HepG2 (cell line): Measurements from ENCODE around the gene IL6ST. TPM values are rescaled to one million over a fixed set of nuclear protein-coding genes. Genes with fewer than 3 reads are reported as not detected.

Source experiments
- CREB1 ChIP-seq, 2 experiments: fragments of 450-650 bp in 1 of 2; IDR thresholded peaks; 2 replicates each; pipeline ENCODE4 v1.6.1; 2016 to 2017; ENCODE audit warnings: control low read depth in 1 of 2, mild to moderate bottlenecking in 1 of 2, missing compliant biosample characterization in 1 of 2, missing genetic modification characterization in 1 of 2
- FOXM1 ChIP-seq: sonication (generic); formaldehyde crosslinking; IDR thresholded peaks from 2 replicates; pipeline ENCODE4 v1.5.0; 2020; ENCODE audit warnings: missing genetic modification reagents
- GATA4 ChIP-seq: sonication (generic); IDR thresholded peaks from 2 replicates; pipeline ENCODE4 v1.6.1; 2016; ENCODE audit warnings: antibody characterized with exemption, low read depth, borderline replicate concordance
- KAT2B ChIP-seq: fragments of 150-350 bp; IDR thresholded peaks from 2 replicates; pipeline ENCODE4 v1.6.1; 2014; ENCODE audit warnings: low read depth, low read length, borderline replicate concordance
- KAT8 ChIP-seq: IDR thresholded peaks from 2 replicates; pipeline ENCODE4 v1.6.1; 2016; ENCODE audit warnings: missing genetic modification reagents, missing compliant biosample characterization
- MBNL3 ChIP-seq: fragments of 250-450 bp; sonication (Bioruptor Pico); conservative IDR thresholded peaks from 2 replicates; pipeline ENCODE4 v1.8.0; 2022; ENCODE audit warnings: mild to moderate bottlenecking, inconsistent platforms
- RERE ChIP-seq: IDR thresholded peaks from 2 replicates; pipeline ENCODE4 v1.6.1; 2016; ENCODE audit warnings: low read depth, missing genetic modification reagents, missing compliant biosample characterization
- ZFY ChIP-seq: sonication (generic); formaldehyde crosslinking; IDR thresholded peaks from 2 replicates; pipeline ENCODE4 v1.4.0; 2020; ENCODE audit warnings: missing genetic modification reagents
- polyA plus RNA-seq, 8 experiments: library from polyadenylated mRNA; depleted of rRNA in 3 of 8; stranded (reverse) in 7 of 8; unstranded in 1 of 8; fragments of >200 nt; fragmentation: Illumina TruSeq in 4 of 8; extraction: Trizol in 4 of 8; gene quantifications; 2 replicates each; pipeline versions ENCODE4 v1.2.1 to v1.2.3, GENCODE V29; 2011 to 2016; ENCODE audit warnings: low read depth in 4 of 8, missing spikeins in 1 of 8, mixed read lengths in 1 of 8; ENCODE audit not compliant: insufficient read depth in 1 of 8
- total RNA-seq, 5 experiments: library from RNA; depleted of rRNA; stranded (reverse); fragments of >200 nt; fragmentation: Illumina TruSeq; extraction: Trizol; gene quantifications; 2 replicates each; pipeline ENCODE4 v1.2.3, GENCODE V29; 2016; ENCODE audit warnings: low read depth in 1 of 5
- TF ChIP-seq, protein P1 (sequence below): sonication (generic); formaldehyde crosslinking; IDR thresholded peaks from 2 replicates; pipeline ENCODE4 v1.5.1; 2020; ENCODE audit warnings: missing genetic modification reagents, mild to moderate bottlenecking, borderline replicate concordance
- TF ChIP-seq, protein P2 (sequence below): sonication (generic); formaldehyde crosslinking; IDR thresholded peaks from 2 replicates; pipeline ENCODE4 v1.9.0; 2021; ENCODE audit warnings: missing genetic modification reagents, borderline replicate concordance
- TF ChIP-seq, protein P3 (sequence below): sonication (generic); formaldehyde crosslinking; IDR thresholded peaks from 2 replicates; pipeline ENCODE4 v1.5.0; 2020; ENCODE audit warnings: mild to moderate bottlenecking, missing genetic modification reagents
- TF ChIP-seq, protein P4 (sequence below): sonication (generic); formaldehyde crosslinking; IDR thresholded peaks from 2 replicates; pipeline ENCODE4 v1.4.0; 2020; ENCODE audit warnings: mild to moderate bottlenecking, missing genetic modification reagents, borderline replicate concordance

IL6ST gene
- total and polyA plus RNA-seq, 2 of the 13 experiments (the other 11 are each of a cell fraction or from before 2014, with no cell fraction given): 66.6 to 166 TPM

DNA sequence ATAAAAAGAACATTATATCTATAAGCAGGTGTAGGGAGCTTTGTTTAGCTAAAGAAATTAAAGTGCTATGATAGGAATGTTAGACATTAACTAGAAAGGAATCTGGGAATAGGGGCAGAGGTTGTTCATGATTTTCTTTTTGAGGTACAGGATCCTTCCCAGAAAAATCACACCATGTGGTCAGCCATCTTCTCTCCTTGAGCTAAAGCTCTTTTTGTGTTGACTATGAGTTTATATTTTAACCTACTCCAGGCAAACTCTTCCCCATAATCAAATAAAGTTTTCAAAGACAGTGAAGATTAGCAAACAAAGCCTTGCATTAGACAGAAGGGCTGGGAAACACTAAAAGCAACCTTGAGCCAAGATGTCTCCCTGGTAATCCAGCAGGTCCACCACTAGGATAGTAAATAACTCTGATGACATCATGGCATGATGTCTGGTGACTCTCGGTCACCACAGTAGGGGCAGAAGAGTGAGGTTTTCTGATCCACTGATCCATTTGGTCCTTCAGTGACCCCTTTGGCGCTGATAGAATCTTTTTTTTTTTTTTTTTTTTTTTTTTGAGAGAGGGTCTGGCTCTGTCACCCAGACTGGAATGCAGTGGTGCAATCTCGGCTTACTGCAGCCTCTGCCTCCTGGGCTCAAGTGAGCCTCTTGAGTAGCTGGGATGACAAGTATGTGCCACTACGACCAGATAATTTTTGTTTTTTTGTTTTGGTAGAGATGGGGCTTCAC lies 30.6 kb upstream of the IL6ST start (continued):
- TF ChIP-seq RERE (CRISPR knock-in tag): no peak
- TF ChIP-seq, protein P1, sequence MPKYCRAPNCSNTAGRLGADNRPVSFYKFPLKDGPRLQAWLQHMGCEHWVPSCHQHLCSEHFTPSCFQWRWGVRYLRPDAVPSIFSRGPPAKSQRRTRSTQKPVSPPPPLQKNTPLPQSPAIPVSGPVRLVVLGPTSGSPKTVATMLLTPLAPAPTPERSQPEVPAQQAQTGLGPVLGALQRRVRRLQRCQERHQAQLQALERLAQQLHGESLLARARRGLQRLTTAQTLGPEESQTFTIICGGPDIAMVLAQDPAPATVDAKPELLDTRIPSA: no peak
- no peak for TF ChIP-seq KAT2B
- TF ChIP-seq FOXM1 (CRISPR knock-in tag): no peak
- TF ChIP-seq ZFY (CRISPR knock-in tag): peak; percentile 46
- TF ChIP-seq KAT8: peak; percentile 66; the same call in 1 of the 2 replicates
- TF ChIP-seq GATA4: peak; percentile 72; the same call in 1 of the 2 replicates
- no peak for TF ChIP-seq MBNL3 (CRISPR knock-in tag)
- peak; percentile 85 for TF ChIP-seq CREB1 (IDR thresholded peaks at IDR 0.05)
- TF ChIP-seq CREB1 (CRISPR knock-in tag; IDR thresholded peaks at IDR 0.05): peak; percentile 88
- TF ChIP-seq, protein P2, sequence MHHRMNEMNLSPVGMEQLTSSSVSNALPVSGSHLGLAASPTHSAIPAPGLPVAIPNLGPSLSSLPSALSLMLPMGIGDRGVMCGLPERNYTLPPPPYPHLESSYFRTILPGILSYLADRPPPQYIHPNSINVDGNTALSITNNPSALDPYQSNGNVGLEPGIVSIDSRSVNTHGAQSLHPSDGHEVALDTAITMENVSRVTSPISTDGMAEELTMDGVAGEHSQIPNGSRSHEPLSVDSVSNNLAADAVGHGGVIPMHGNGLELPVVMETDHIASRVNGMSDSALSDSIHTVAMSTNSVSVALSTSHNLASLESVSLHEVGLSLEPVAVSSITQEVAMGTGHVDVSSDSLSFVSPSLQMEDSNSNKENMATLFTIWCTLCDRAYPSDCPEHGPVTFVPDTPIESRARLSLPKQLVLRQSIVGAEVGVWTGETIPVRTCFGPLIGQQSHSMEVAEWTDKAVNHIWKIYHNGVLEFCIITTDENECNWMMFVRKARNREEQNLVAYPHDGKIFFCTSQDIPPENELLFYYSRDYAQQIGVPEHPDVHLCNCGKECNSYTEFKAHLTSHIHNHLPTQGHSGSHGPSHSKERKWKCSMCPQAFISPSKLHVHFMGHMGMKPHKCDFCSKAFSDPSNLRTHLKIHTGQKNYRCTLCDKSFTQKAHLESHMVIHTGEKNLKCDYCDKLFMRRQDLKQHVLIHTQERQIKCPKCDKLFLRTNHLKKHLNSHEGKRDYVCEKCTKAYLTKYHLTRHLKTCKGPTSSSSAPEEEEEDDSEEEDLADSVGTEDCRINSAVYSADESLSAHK (CRISPR knock-in tag): no peak
- TF ChIP-seq, protein P3, sequence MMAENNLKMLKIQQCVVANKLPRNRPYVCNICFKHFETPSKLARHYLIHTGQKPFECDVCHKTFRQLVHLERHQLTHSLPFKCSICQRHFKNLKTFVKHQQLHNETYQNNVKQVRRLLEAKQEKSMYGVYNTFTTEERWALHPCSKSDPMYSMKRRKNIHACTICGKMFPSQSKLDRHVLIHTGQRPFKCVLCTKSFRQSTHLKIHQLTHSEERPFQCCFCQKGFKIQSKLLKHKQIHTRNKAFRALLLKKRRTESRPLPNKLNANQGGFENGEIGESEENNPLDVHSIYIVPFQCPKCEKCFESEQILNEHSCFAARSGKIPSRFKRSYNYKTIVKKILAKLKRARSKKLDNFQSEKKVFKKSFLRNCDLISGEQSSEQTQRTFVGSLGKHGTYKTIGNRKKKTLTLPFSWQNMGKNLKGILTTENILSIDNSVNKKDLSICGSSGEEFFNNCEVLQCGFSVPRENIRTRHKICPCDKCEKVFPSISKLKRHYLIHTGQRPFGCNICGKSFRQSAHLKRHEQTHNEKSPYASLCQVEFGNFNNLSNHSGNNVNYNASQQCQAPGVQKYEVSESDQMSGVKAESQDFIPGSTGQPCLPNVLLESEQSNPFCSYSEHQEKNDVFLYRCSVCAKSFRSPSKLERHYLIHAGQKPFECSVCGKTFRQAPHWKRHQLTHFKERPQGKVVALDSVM (CRISPR knock-in tag): no peak
- TF ChIP-seq, protein P4, sequence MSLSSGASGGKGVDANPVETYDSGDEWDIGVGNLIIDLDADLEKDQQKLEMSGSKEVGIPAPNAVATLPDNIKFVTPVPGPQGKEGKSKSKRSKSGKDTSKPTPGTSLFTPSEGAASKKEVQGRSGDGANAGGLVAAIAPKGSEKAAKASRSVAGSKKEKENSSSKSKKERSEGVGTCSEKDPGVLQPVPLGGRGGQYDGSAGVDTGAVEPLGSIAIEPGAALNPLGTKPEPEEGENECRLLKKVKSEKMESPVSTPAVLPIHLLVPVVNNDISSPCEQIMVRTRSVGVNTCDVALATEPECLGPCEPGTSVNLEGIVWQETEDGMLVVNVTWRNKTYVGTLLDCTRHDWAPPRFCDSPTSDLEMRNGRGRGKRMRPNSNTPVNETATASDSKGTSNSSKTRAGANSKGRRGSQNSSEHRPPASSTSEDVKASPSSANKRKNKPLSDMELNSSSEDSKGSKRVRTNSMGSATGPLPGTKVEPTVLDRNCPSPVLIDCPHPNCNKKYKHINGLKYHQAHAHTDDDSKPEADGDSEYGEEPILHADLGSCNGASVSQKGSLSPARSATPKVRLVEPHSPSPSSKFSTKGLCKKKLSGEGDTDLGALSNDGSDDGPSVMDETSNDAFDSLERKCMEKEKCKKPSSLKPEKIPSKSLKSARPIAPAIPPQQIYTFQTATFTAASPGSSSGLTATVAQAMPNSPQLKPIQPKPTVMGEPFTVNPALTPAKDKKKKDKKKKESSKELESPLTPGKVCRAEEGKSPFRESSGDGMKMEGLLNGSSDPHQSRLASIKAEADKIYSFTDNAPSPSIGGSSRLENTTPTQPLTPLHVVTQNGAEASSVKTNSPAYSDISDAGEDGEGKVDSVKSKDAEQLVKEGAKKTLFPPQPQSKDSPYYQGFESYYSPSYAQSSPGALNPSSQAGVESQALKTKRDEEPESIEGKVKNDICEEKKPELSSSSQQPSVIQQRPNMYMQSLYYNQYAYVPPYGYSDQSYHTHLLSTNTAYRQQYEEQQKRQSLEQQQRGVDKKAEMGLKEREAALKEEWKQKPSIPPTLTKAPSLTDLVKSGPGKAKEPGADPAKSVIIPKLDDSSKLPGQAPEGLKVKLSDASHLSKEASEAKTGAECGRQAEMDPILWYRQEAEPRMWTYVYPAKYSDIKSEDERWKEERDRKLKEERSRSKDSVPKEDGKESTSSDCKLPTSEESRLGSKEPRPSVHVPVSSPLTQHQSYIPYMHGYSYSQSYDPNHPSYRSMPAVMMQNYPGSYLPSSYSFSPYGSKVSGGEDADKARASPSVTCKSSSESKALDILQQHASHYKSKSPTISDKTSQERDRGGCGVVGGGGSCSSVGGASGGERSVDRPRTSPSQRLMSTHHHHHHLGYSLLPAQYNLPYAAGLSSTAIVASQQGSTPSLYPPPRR (CRISPR knock-in tag): peak; percentile 69; the same call in 1 of the 2 replicates
